A673 (cell line): ENCODE data around the gene TTC39A.

Source experiments
- CTCF ChIP-seq: fragments of 300-800, 200-600 bp; sonication (generic); conservative IDR thresholded peaks from 2 replicates; pipeline ENCODE4 v1.5.1; 2017; ENCODE audit warnings: low read depth, mild to moderate bottlenecking, antibody characterized with exemption, low read length, moderate library complexity, mixed read lengths
- EZH2 ChIP-seq: fragments of 200-600 bp; sonication (generic); IDR thresholded peaks from 2 replicates; pipeline ENCODE4 v1.6.1; 2017; ENCODE audit warnings: borderline replicate concordance, low read depth, mild to moderate bottlenecking, mixed read lengths, antibody characterized with exemption, low read length; ENCODE audit not compliant: poor library complexity, severe bottlenecking

GRCh38 chr1:51343624-51344023 lies 13.3 kb upstream of the TTC39A start:
- TF ChIP-seq CTCF = no peak
- TF ChIP-seq EZH2 = no peak
